Measurements from ENCODE around the gene SNCAIP. TPM values are rescaled to one million over a fixed set of nuclear protein-coding genes. Genes with fewer than 3 reads are reported as not detected.

SNCAIP gene
- total and polyA plus RNA-seq, 4 donors, result 3.6 to 14.7 (median 9.0) TPM

DNA sequence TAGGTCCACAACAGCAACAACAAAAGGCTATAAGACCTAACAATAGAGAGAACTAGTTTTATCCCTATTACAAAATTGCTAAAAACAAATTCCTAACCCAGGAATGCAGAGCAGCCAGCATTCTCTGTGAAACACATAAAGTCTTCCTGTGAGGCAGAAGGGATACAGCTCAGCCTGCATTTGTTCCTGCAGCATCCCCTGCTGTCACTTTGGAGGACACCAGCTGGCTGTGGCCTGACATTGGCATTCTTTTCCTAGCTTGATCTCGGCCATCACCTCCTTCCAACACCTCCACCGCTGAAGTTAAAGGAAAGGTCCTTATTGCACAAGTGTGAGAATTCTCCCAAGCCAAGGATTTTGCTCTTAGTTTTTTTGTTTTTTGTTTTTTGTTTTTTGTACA is 186.1 kb downstream of the SNCAIP start:
- WGBS, 2 donors, result 66 to 69% methylated on average over 2 of the region's 2 CpGs
- no peak for ATAC-seq (ENCODE audit: low FRiP score)
- intact Hi-C loops (cut with DNase I), result loop anchor here in 1 of 2 donors (5.0 kb wide), 1 partner anchor 61 kb away; no protein-coding TSS in a partner anchor
- peaks cover 1 to 4% of the 10 kb centered on the region in 2 donors for H3K4me1 ChIP-seq (ENCODE audit: control insufficient read depth in 1 of 2, insufficient read depth in 2 of 2, low read length in 2 of 2)
- no peaks in the 10 kb centered on the region for H3K27me3 ChIP-seq (ENCODE audit: control insufficient read depth in 1 of 2, insufficient read depth in 2 of 2, low read length in 1 of 2)
- H3K9me3 ChIP-seq (ENCODE audit: control insufficient read depth, low read length), result no peaks in the 10 kb centered on the region
- DNase-seq, result no peak
- H3K36me3 ChIP-seq (ENCODE audit: control insufficient read depth in 1 of 2, insufficient read depth in 2 of 2, low read length in 1 of 2), result no peaks in the 10 kb centered on the region
- H3K4me3 ChIP-seq (ENCODE audit: low read length in 2 of 2), result no peak overlapping the region
- no peak overlapping the region for H3K27ac ChIP-seq (ENCODE audit: low read depth in 1 of 2, low read length in 2 of 2)

DNA sequence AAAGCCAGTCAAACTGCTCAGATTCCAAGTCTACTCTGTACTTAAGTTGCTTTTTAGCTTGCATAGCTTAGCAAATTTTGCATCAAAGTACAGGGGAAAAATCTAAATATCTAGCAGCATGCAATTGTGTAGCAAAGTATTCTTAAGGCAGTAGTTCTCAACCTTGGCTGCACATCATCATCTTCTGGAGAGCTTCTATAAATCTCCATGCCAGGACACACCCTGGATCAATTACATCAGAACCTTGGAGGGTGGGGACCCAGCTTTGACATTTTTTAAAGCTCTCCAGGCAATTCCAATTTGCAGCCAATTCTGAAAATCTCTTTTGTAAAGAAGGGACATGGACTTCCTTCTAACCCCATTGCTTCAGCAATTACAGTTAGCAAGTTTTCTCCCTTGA is 187.5 kb downstream of the SNCAIP start:
- H3K9me3 ChIP-seq (ENCODE audit: control insufficient read depth, low read length), result no peaks in the 10 kb centered on the region
- H3K4me1 ChIP-seq (ENCODE audit: control insufficient read depth in 1 of 2, insufficient read depth in 2 of 2, low read length in 2 of 2), result peaks cover 0 to 4% of the 10 kb centered on the region in 2 donors
- no peak overlapping the region for H3K27ac ChIP-seq (ENCODE audit: low read depth in 1 of 2, low read length in 2 of 2)
- H3K27me3 ChIP-seq (ENCODE audit: control insufficient read depth in 1 of 2, insufficient read depth in 2 of 2, low read length in 1 of 2), result no peaks in the 10 kb centered on the region
- no peaks in the 10 kb centered on the region for H3K36me3 ChIP-seq (ENCODE audit: control insufficient read depth in 1 of 2, insufficient read depth in 2 of 2, low read length in 1 of 2)
- ATAC-seq (ENCODE audit: low FRiP score) (no peak), DNase-seq (no peak)
- intact Hi-C loops (cut with DNase I), result loop anchor here in 1 of 2 donors (5.0 kb wide), 1 partner anchor 62 kb away; no protein-coding TSS in a partner anchor
- H3K4me3 ChIP-seq (ENCODE audit: low read length in 2 of 2), result no peak overlapping the region

DNA sequence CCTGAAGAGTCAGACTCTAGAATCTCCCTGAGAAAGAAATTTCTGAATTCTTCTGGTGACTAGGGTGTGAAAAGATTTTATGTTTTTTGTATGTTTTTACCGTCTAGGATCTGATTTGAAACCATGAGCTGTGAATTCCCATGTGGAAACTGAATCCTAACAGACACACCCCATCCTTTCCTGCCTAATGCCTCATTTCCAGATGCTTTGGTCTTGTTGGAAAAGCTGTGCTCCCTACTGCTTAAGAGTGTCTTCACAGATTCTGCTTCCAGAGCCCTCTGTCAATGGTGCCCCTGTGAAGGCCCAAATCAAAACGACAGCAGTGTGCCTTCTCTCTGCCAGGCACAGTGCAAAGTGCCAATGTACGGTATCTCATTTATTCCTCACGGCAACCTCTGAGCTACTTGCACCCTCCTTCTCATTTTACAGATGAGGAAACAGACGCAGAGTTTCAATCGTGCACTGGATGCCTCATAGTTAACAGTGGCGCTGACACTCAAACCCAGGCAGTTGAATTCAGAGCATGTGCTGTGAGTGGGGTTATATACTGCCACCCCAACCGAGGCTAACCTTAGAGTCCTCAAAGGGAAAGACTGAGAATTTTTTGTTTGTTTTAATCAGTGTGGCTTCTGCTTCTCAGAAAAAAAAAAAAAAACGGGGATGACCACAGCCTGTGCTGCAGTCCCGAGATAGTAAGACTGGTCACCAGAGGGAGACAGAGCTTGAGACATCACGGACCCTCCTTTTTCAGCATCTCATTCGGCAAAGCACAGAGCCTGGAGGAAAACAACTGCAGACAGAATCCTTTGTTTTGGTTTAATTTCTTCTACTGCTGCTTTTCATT is 188.4 kb downstream of the SNCAIP start:
- Histone ChIP-seq H3K27ac (ENCODE audit: low read depth in 1 of 2, low read length in 2 of 2) (peak overlapping the region; percentile 53 to 72), H3K4me3 (ENCODE audit: low read length in 2 of 2) (peak overlapping the region; percentile 13 to 36), H3K9me3 (ENCODE audit: control insufficient read depth, low read length) (no peaks in the 10 kb centered on the region), H3K27me3 (ENCODE audit: control insufficient read depth in 1 of 2, insufficient read depth in 2 of 2, low read length in 1 of 2) (no peaks in the 10 kb centered on the region), H3K36me3 (ENCODE audit: control insufficient read depth in 1 of 2, insufficient read depth in 2 of 2, low read length in 1 of 2) (no peaks in the 10 kb centered on the region), H3K4me1 (ENCODE audit: control insufficient read depth in 1 of 2, insufficient read depth in 2 of 2, low read length in 2 of 2) (peaks cover 0 to 4% of the 10 kb centered on the region in 2 donors)
- intact Hi-C loops (cut with DNase I), result loop anchor here (10.0 kb wide), 4 partner anchors 186 to 654 kb away; partner anchors contain the start of genes PRDM6 (in 1 of the 2) and SNCAIP (in 1 of the 2)
- DNase-seq, result no peak
- peak; percentile 87 for ATAC-seq (ENCODE audit: low FRiP score)
- WGBS, 2 donors, result 36% methylated on average over 12 of the region's 12 CpGs

DNA sequence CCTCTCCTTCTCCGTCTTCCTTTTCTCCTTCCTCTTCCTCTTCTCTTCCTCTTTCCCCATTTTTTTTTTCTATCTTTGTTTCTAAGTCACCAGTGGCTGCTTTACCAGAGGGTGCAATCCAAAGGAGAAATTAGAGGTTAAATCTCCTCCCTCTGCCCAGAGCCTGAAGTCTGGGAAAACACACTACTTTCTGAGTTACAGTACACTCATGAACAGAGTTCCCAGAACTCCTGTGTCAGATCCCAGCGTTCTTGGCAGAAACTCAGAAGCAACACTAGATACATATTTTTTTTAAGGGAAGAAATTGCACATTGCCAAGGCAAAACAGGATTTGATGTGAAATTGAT is 189.0 kb downstream of the SNCAIP start:
- 2 to 6% methylated on average over 2 of the region's 2 CpGs for WGBS, 2 donors
- H3K36me3 ChIP-seq (ENCODE audit: control insufficient read depth in 1 of 2, insufficient read depth in 2 of 2, low read length in 1 of 2), result no peaks in the 10 kb centered on the region
- peaks cover 0 to 4% of the 10 kb centered on the region in 2 donors for H3K4me1 ChIP-seq (ENCODE audit: control insufficient read depth in 1 of 2, insufficient read depth in 2 of 2, low read length in 2 of 2)
- H3K4me3 ChIP-seq (ENCODE audit: low read length in 2 of 2), result peak overlapping the region; percentile 13 to 36
- DNase-seq (peak in 1 of 2 donors; percentile 62), ATAC-seq (ENCODE audit: low FRiP score) (peak; percentile 87)
- H3K9me3 ChIP-seq (ENCODE audit: control insufficient read depth, low read length), result no peaks in the 10 kb centered on the region
- H3K27me3 ChIP-seq (ENCODE audit: control insufficient read depth in 1 of 2, insufficient read depth in 2 of 2, low read length in 1 of 2), result no peaks in the 10 kb centered on the region
- intact Hi-C loops (cut with DNase I), result loop anchor here (10.0 kb wide), 4 partner anchors 186 to 654 kb away; partner anchors contain the start of genes PRDM6 (in 1 of the 2) and SNCAIP (in 1 of the 2)
- H3K27ac ChIP-seq (ENCODE audit: low read depth in 1 of 2, low read length in 2 of 2), result peak overlapping the region in 1 of 2 donors; percentile 72

DNA sequence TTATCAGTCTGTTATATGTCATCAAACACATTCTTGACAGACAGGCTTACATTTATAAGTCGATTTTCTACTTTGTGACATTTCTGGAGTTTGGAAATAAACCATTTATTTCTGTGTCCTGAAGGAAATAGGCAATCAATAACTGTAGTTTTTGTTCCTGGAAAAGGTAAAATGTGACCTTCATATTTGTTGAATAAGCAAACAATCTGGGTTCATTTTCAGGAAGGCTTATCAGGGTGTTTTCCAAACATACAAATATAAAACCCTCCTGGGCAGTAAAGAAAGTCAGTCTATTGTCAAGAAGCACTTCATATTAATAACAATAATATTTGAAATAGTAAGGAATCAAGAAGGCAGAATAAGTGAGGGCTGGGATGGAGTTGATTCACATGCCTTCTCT is 195.0 kb downstream of the SNCAIP start:
- Histone ChIP-seq H3K27ac (ENCODE audit: low read depth in 1 of 2, low read length in 2 of 2) (no peak overlapping the region), H3K27me3 (ENCODE audit: control insufficient read depth in 1 of 2, insufficient read depth in 2 of 2, low read length in 1 of 2) (no peaks in the 10 kb centered on the region), H3K4me1 (ENCODE audit: control insufficient read depth in 1 of 2, insufficient read depth in 2 of 2, low read length in 2 of 2) (no peaks in the 10 kb centered on the region), H3K36me3 (ENCODE audit: control insufficient read depth in 1 of 2, insufficient read depth in 2 of 2, low read length in 1 of 2) (no peaks in the 10 kb centered on the region), H3K4me3 (ENCODE audit: low read length in 2 of 2) (no peak overlapping the region), H3K9me3 (ENCODE audit: control insufficient read depth, low read length) (no peaks in the 10 kb centered on the region)
- DNase-seq, result no peak
- WGBS, 2 donors, result 83 to 89% methylated on average over 1 of the region's 1 CpG
- no peak for ATAC-seq (ENCODE audit: low FRiP score)
- intact Hi-C loops (cut with DNase I), result loop anchor here (10.0 kb wide), 4 partner anchors 192 to 648 kb away; partner anchors contain the start of genes PRDM6 (in 1 of the 2) and SNCAIP (in 1 of the 2)

DNA sequence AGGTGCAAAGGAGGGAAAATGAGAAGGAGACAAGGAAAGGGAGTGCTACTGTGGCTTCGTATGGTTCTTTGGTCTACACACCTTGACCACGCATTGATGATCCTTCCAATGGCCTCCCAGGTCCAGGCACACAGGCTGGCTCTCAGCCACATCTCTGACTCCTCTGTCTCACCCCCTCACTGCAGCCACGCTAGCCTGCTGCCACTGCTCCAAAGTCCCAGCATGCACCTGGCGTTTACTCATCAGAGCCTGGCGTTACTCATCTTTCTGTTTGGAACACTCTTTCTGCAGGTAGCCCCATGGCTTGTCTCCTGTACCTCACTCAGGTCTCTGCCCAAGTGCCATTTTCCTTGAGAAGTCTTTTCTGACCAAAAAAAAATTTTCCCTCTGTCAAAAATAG is 195.5 kb downstream of the SNCAIP start:
- Histone ChIP-seq H3K4me1 (ENCODE audit: control insufficient read depth in 1 of 2, insufficient read depth in 2 of 2, low read length in 2 of 2) (no peaks in the 10 kb centered on the region), H3K27me3 (ENCODE audit: control insufficient read depth in 1 of 2, insufficient read depth in 2 of 2, low read length in 1 of 2) (no peaks in the 10 kb centered on the region), H3K27ac (ENCODE audit: low read depth in 1 of 2, low read length in 2 of 2) (no peak overlapping the region), H3K4me3 (ENCODE audit: low read length in 2 of 2) (no peak overlapping the region), H3K9me3 (ENCODE audit: control insufficient read depth, low read length) (no peaks in the 10 kb centered on the region), H3K36me3 (ENCODE audit: control insufficient read depth in 1 of 2, insufficient read depth in 2 of 2, low read length in 1 of 2) (no peaks in the 10 kb centered on the region)
- ATAC-seq (ENCODE audit: low FRiP score) (no peak), DNase-seq (no peak)
- WGBS, 2 donors, result 95 to 97% methylated on average over 5 of the region's 5 CpGs
- intact Hi-C loops (cut with DNase I), result loop anchor here (10.0 kb wide), 4 partner anchors 193 to 647 kb away; partner anchors contain the start of genes PRDM6 (in 1 of the 2) and SNCAIP (in 1 of the 2)

DNA sequence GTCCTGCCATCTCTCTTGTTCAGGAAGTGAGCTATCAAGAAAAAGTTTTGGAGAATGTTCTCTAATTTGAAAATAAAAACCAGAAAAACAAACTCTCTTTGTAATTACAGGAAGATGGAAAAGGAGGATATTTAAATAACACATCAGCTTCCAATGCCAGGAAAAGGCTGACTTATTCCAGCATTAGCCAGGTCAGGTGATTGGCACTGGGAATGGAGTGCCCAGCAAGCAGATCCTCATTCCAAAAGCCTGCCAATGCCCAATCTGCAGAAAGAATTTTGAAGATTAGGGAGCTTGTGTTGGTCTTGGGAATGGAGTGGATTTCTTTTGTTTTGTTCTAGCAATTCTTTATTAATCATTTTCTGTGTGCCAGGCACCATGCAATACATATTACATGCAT is 196.6 kb downstream of the SNCAIP start:
- peak overlapping the region; percentile 24 to 44 for H3K27ac ChIP-seq (ENCODE audit: low read depth in 1 of 2, low read length in 2 of 2)
- ATAC-seq (ENCODE audit: low FRiP score), result no peak
- intact Hi-C loops (cut with DNase I), result loop anchor here (10.0 kb wide), 4 partner anchors 194 to 646 kb away; partner anchors contain the start of genes PRDM6 (in 1 of the 2) and SNCAIP (in 1 of the 2)

More for the DNA sequence above, 196.6 kb downstream of the SNCAIP start:
- Histone ChIP-seq H3K9me3 (ENCODE audit: control insufficient read depth, low read length) (no peaks in the 10 kb centered on the region), H3K4me1 (ENCODE audit: control insufficient read depth in 1 of 2, insufficient read depth in 2 of 2, low read length in 2 of 2) (no peaks in the 10 kb centered on the region), H3K36me3 (ENCODE audit: control insufficient read depth in 1 of 2, insufficient read depth in 2 of 2, low read length in 1 of 2) (no peaks in the 10 kb centered on the region), H3K4me3 (ENCODE audit: low read length in 2 of 2) (no peak overlapping the region), H3K27me3 (ENCODE audit: control insufficient read depth in 1 of 2, insufficient read depth in 2 of 2, low read length in 1 of 2) (no peaks in the 10 kb centered on the region)
- DNase-seq, result no peak

Data from aorta (tissue), 5 donors.